Psoas muscle (tissue), 8 donors: ENCODE measurements around the gene VAV2. TPM values are rescaled to one million over a fixed set of nuclear protein-coding genes. Genes with fewer than 3 reads are reported as not detected.

ENCODE experiments used
- ATAC-seq, 4 donors: fragments of 200-7000 bp; cut with Tn5 transposase; one replicate each; pipeline ENCODE4 v1.9.1; 2020; ENCODE audit warnings: moderate library complexity in 3 of 4, mild to moderate bottlenecking in 2 of 4
- DNase-seq, 2 donors: peaks; one replicate each; pipeline ENCODE4 v3.0.0-alpha.2; 2020
- H3K27ac ChIP-seq: fragments of 200-600 bp; one replicate; pipeline ENCODE4 v1.8.0; 2022
- H3K27me3 ChIP-seq, 3 donors: fragments of 200-600 bp in 1 of 3; one replicate each; pipeline versions ENCODE4 v1.6.1 to v1.8.0; 2013 to 2022; ENCODE audit warnings: low read length in 2 of 3, mild to moderate bottlenecking in 2 of 3, moderate library complexity in 1 of 3; ENCODE audit not compliant: insufficient read depth in 3 of 3
- H3K36me3 ChIP-seq, 2 donors: fragments of 200-600 bp in 1 of 2; one replicate each; pipeline versions ENCODE4 v1.6.1 to v1.8.0; 2013 to 2022; ENCODE audit warnings: low read depth in 1 of 2, mild to moderate bottlenecking in 1 of 2, moderate library complexity in 1 of 2; ENCODE audit not compliant: insufficient read depth in 1 of 2
- H3K4me1 ChIP-seq: fragments of 200-600 bp; one replicate; pipeline ENCODE4 v1.8.0; 2022
- H3K4me3 ChIP-seq: fragments of 200-600 bp; one replicate; pipeline ENCODE4 v1.8.0; 2022; ENCODE audit warnings: mild to moderate bottlenecking
- H3K9me3 ChIP-seq: fragments of 200-600 bp; one replicate; pipeline ENCODE4 v1.8.0; 2022
- WGBS, 3 donors: extraction: QIAGEN DNeasy Blood & Tissue Kit; methylation state at CpG; one replicate each; pipeline versions ENCODE4 v1.1.6 to v1.1.7; 2013; 5-methylcytosine and 5-hydroxymethylcytosine counted together
- intact Hi-C, 2 donors: fragments of 100-400 bp; cut with DNase I; formaldehyde crosslinking; loops; one replicate each; pipeline versions ENCODE4 v1.11.0 to v1.14.2; 2022
- polyA plus RNA-seq, 3 donors: library from polyadenylated mRNA; stranded (reverse); fragments of 200-250 nt; gene quantifications; one replicate each; pipeline ENCODE4 v1.2.3, GENCODE V29; 2013
- total RNA-seq, 4 donors: library from RNA; stranded (reverse); fragmentation: NEBNext Ultra II Directional in 2 of 4; extraction: Animal tissue kit (Norgen Biotek cat#: 25700) in 2 of 4; gene quantifications; one replicate each; pipeline versions ENCODE4 v1.2.1 to v1.2.4, GENCODE V29; 2021 to 2023
- TF ChIP-seq, protein P1 (sequence below): fragments of 200-600 bp; IDR thresholded peaks from one replicate; pipeline ENCODE4 v1.8.0; 2022; ENCODE audit warnings: antibody characterized with exemption
- donor health status: healthy with polysubstance abuse.
- donor health status: DM: no; HTN: no; CAD: no; lungs with moderate emphysema.
- donor health status: Bipolar disorder and iron deficiency.
- donor health status: healthy.
- donor health status: DM: yes; HTN: yes; CAD: no.
- donor health status: DM: no; HTN: no; CAD: no.
- donor health status: DM: no; HTN: no; CAD: no.
- donor health status: DM: yes; HTN: yes; CAD: no.

The VAV2 gene
- total and polyA plus RNA-seq, 7 donors: 0.70 to 2.9 (median 1.4) TPM

DNA sequence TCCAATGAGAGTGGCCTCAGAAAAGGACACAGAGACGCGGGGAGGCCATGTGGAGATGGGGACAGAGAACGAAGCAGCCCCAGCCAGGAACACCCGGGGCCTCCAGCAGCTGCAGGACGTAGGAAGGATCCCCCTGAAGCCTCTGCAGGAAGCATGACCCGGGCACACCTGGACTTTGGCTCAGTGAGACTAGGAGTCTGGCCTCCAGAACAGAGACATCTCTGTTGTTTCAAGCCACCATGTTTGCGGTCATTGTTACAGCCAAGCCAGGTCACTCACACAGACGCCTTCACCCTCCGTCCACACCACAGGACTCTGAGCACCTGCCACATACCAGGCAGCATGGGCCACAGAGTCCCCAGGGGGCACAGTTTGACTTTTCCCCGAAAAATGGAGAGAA is 190.4 kb downstream of the VAV2 start:
- DNase-seq (no peak), ATAC-seq (no peak)
- no peaks in the 10 kb centered on the region for H3K36me3 ChIP-seq
- no peak overlapping the region for H3K4me3 ChIP-seq
- WGBS, 3 donors: 83 to 89% (median 85%) methylated on average over 10 of the region's 10 CpGs
- no peaks in the 10 kb centered on the region for H3K27me3 ChIP-seq
- intact Hi-C loops: no loop called here
- TF ChIP-seq, protein P1, sequence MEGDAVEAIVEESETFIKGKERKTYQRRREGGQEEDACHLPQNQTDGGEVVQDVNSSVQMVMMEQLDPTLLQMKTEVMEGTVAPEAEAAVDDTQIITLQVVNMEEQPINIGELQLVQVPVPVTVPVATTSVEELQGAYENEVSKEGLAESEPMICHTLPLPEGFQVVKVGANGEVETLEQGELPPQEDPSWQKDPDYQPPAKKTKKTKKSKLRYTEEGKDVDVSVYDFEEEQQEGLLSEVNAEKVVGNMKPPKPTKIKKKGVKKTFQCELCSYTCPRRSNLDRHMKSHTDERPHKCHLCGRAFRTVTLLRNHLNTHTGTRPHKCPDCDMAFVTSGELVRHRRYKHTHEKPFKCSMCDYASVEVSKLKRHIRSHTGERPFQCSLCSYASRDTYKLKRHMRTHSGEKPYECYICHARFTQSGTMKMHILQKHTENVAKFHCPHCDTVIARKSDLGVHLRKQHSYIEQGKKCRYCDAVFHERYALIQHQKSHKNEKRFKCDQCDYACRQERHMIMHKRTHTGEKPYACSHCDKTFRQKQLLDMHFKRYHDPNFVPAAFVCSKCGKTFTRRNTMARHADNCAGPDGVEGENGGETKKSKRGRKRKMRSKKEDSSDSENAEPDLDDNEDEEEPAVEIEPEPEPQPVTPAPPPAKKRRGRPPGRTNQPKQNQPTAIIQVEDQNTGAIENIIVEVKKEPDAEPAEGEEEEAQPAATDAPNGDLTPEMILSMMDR: no peak
- no peaks in the 10 kb centered on the region for H3K4me1 ChIP-seq
- no peak overlapping the region for H3K27ac ChIP-seq
- H3K9me3 ChIP-seq: no peaks in the 10 kb centered on the region

- Histone ChIP-seq H3K27me3 (no peaks in the 10 kb centered on the region), H3K4me1 (no peaks in the 10 kb centered on the region)
- 92 to 97% (median 92%) methylated on average over 11 to 13 of the region's 13 CpGs for WGBS, 3 donors
These were observed 191.9 kb downstream of the VAV2 start for GRCh38 chr9:133800266-133800665.

DNA sequence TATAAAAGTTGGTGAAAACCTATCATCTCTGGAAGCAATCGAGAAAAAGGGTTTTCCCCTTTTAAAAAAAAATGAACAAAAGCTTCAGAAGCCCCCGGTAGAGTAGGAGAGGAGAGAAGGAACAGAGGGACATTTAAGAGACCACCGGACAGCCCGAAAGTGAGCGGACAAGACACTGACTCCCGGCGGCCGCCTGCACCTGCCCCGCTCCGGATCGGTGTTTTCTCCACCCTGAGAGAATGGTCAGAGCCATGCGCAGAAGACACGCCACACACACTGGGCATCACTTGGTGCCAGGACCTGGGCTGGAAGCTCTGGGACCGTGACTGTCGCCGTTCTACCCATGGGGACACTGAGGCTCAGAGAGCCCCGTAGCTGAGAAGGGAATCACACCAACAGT is 192.4 kb downstream of the VAV2 start:
- H3K9me3 ChIP-seq: no peaks in the 10 kb centered on the region
- WGBS, 3 donors: 88 to 93% (median 92%) methylated on average over 15 to 17 of the region's 17 CpGs
- TF ChIP-seq, protein P1: no peak
- no peaks in the 10 kb centered on the region for H3K27me3 ChIP-seq
- no peak overlapping the region for H3K27ac ChIP-seq
- no peaks in the 10 kb centered on the region for H3K36me3 ChIP-seq
- intact Hi-C loops: no loop called here
- H3K4me1 ChIP-seq: no peaks in the 10 kb centered on the region
- ATAC-seq (no peak), DNase-seq (no peak)
- no peak overlapping the region for H3K4me3 ChIP-seq

More at GRCh38 chr9:133800266-133800665, 191.9 kb downstream of the VAV2 start:
- intact Hi-C loops: no loop called here
- no peak overlapping the region for H3K4me3 ChIP-seq
- no peaks in the 10 kb centered on the region for H3K36me3 ChIP-seq
- no peak for DNase-seq
- no peaks in the 10 kb centered on the region for H3K9me3 ChIP-seq
- no peak overlapping the region for H3K27ac ChIP-seq
- TF ChIP-seq, protein P1: no peak
- no peak for ATAC-seq

DNA sequence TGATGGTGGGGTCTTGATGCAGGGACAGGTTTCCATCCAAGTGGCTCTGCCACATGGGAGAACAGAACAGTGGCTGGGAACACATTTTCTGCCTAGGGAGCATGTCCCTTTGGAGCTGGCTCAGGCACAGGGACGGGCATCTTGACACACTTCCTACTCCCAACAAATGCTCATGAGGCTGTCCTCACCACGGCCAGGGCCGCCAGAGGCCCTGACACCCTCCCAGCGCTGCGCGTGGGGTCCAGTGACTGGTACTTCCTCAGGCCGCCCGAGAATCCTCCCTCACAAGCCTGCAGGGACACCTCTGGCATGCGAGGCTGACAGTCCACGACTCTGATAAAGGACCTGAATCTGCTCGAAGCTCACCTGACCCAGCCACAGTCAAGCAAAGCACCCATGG is 193.0 kb downstream of the VAV2 start:
- DNase-seq (no peak), ATAC-seq (no peak)
- Histone ChIP-seq H3K36me3 (no peaks in the 10 kb centered on the region), H3K27me3 (no peaks in the 10 kb centered on the region), H3K27ac (no peak overlapping the region), H3K9me3 (no peaks in the 10 kb centered on the region), H3K4me1 (no peaks in the 10 kb centered on the region), H3K4me3 (no peak overlapping the region)
- TF ChIP-seq, protein P1: no peak
- intact Hi-C loops: no loop called here
- WGBS, 3 donors: 87 to 93% (median 91%) methylated on average over 11 of the region's 11 CpGs

DNA sequence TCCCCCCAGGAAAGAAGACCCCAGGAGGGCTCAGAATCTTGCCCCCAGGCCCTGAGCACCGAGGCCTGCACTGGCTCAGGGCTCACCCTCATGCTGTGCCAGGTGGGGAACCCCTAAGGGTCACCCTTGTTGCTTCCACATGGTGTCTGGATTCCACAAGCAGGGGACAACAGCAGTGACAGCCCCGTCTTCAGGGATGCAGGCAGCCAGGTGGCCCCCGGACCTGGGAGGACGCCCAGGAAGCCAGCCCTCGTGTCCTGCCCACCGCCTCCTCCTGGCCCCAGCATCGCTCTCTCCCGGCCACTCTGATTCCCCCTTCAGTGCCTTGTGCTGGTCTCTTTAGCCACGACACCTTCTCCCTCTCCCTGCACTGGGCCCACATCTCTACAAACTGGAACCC is 194.0 kb downstream of the VAV2 start:
- DNase-seq (no peak), ATAC-seq (no peak)
- no peak overlapping the region for H3K4me3 ChIP-seq
- intact Hi-C loops: no loop called here
- no peak overlapping the region for H3K27ac ChIP-seq
- no peaks in the 10 kb centered on the region for H3K27me3 ChIP-seq
- no peaks in the 10 kb centered on the region for H3K4me1 ChIP-seq
- TF ChIP-seq, protein P1: no peak
- H3K9me3 ChIP-seq: no peaks in the 10 kb centered on the region
- WGBS, 3 donors: 92 to 97% (median 94%) methylated on average over 9 of the region's 9 CpGs
- H3K36me3 ChIP-seq: no peaks in the 10 kb centered on the region
